ENCODE data around the gene PRDX6. TPM values are rescaled to one million over a fixed set of nuclear protein-coding genes. Genes with fewer than 3 reads are reported as not detected.

PRDX6 gene
- total and polyA plus RNA-seq, 2 of the 8 experiments (the other 6 are each of a cell fraction or from before 2014, with no cell fraction given) = 348 to 677 TPM

- Histone ChIP-seq H3K79me1 (ENCODE audit: low read depth, low read length) (peaks cover 2% of the 10 kb centered on the region; the same call in 1 of the 2 replicates), H3K27me3 (replicated peaks in 1 of 4; ENCODE audit: control insufficient read depth in 3 of 4, extremely low read depth in 1 of 4, insufficient read depth in 3 of 4, low read length in 3 of 4) (no peaks in the 10 kb centered on the region), H3K4me1 (replicated peaks in 1 of 4; ENCODE audit: control insufficient read depth in 3 of 4, insufficient read depth in 4 of 4, low read length in 3 of 4) (peaks cover 0 to 8% (median 7%) of the 10 kb centered on the region in 4 experiments; a peak in 4 of 7 replicates), H2AFZ (ENCODE audit: low read length) (no peak overlapping the region), H4K5ac (ENCODE audit: insufficient read length, low read depth, low read length) (no peak overlapping the region), H3K36me3 (ENCODE audit: control insufficient read depth in 2 of 4, insufficient read depth in 4 of 4, low read length in 3 of 4) (no peaks in the 10 kb centered on the region; a peak in 1 of 8 replicates), H3K9ac (replicated peaks in 1 of 4; ENCODE audit: extremely low read depth in 1 of 4, low read depth in 3 of 4, low read length in 3 of 4) (no peak overlapping the region), H2BK15ac (ENCODE audit: low read length) (no peak overlapping the region), H4K91ac (replicated peaks; ENCODE audit: insufficient read length, low read length) (no peak overlapping the region), H2AK5ac (ENCODE audit: low read depth, low read length) (no peak overlapping the region), H3K23me2 (ENCODE audit: low read depth, low read length) (peaks cover 3% of the 10 kb centered on the region; the same call in 1 of the 2 replicates), H2BK5ac (ENCODE audit: low read depth, low read length) (no peak overlapping the region), H2BK120ac (replicated peaks; ENCODE audit: low read depth, low read length) (no peak overlapping the region), H3K4ac (replicated peaks; ENCODE audit: insufficient read length, low read depth, low read length) (no peak overlapping the region), H3K18ac (ENCODE audit: extremely low read depth, low read length) (no peak overlapping the region), H3K79me2 (ENCODE audit: control insufficient read depth in 1 of 2, insufficient read depth in 2 of 2, low read length in 2 of 2) (peaks cover 0 to 9% of the 10 kb centered on the region in 2 experiments; a peak in 2 of 4 replicates), H3K27ac (ENCODE audit: low read depth, low read length) (no peak overlapping the region), H3K14ac (ENCODE audit: insufficient read length) (no peak overlapping the region), H4K20me1 (replicated peaks in 1 of 2; ENCODE audit: control insufficient read depth in 1 of 2, insufficient read depth in 2 of 2, low read length in 2 of 2) (no peaks in the 10 kb centered on the region), H2BK12ac (ENCODE audit: low read depth, low read length) (no peak overlapping the region), H3K9me3 (ENCODE audit: insufficient read depth in 2 of 2, low read depth in 1 of 2, low read length in 1 of 2) (no peaks in the 10 kb centered on the region), H4K8ac (ENCODE audit: extremely low read depth, insufficient read depth, low read length) (no peak overlapping the region), H2BK20ac (ENCODE audit: low read length) (no peak overlapping the region), H3K23ac (ENCODE audit: insufficient read length) (no peak overlapping the region), H3K4me2 (ENCODE audit: insufficient read depth in 1 of 2, low read depth in 2 of 2, low read length in 2 of 2) (no peak overlapping the region), H3K56ac (replicated peaks; ENCODE audit: insufficient read length, low read depth, low read length) (no peak overlapping the region), H3K4me3 (ENCODE audit: extremely low read depth in 1 of 4, insufficient read depth in 2 of 4, low read depth in 3 of 4, low read length in 4 of 4) (no peak overlapping the region)
- CTCF ChIA-PET (ENCODE audit: partially characterized antibody) = interaction anchor here (0.6 to 3.8 kb wide), 5 partner anchors 10 to 411 kb away, joined by 3 to 28 read pairs (median 3); no protein-coding TSS in a partner anchor
- TF ChIP-seq BRCA1 (IDR thresholded peaks at IDR 0.05; ENCODE audit: low read depth, low read length) (no peak), RAD21 (IDR thresholded peaks at IDR 0.05 in 1 of 2, conservative IDR thresholded peaks at IDR 0.05 in 1 of 2; ENCODE audit: low read depth in 2 of 2, low read length in 2 of 2) (no peak), PHF8 (conservative IDR thresholded peaks at IDR 0.05; ENCODE audit: low read depth, low read length) (no peak), BACH1 (IDR thresholded peaks at IDR 0.05; ENCODE audit: low read length) (no peak), GTF2F1 (IDR thresholded peaks at IDR 0.05; ENCODE audit: borderline replicate concordance, low read depth, low read length) (no peak)
- POLR2A ChIA-PET (ENCODE audit: partially characterized antibody) = interaction anchor here (3.0 kb wide), 1 partner anchor 38 kb away, joined by 16 read pairs; the partner anchor contains the start of gene PRDX6
- DNase-seq (ENCODE audit: low read depth in 1 of 2, low spot score in 2 of 2) = no peak
- no peak for FAIRE-seq
- WGBS, 2 experiments (ENCODE audit: extremely low coverage in 1 of 2, insufficient coverage in 1 of 2, insufficient read length in 1 of 2, insufficient replicate concordance in 2 of 2, low coverage in 1 of 2, low lambda C conversion rate in 2 of 2, missing lambda C conversion rate in 1 of 2) = 100% methylated on average over 1 of the region's 1 CpG; no CpG with 5 or more reads in 1 of the 2 experiments
These were observed 36.7 kb upstream of the PRDX6 start for GRCh38 chr1:173440430-173440829.

Data from H1 (cell line).